Pulmonary artery endothelial cell (primary cell): ENCODE measurements around the gene TRIP13. TPM values are rescaled to one million over a fixed set of nuclear protein-coding genes. Genes with fewer than 3 reads are reported as not detected.

Experiments used
- DNase-seq: peaks from one replicate; pipeline ENCODE4 v3.0.0-alpha.2; 2011; ENCODE audit warnings: low read depth, low spot score
- total RNA-seq: library from RNA; depleted of rRNA; stranded (reverse); fragments of >200 nt; gene quantifications from 2 replicates; pipeline ENCODE4 v1.2.3, GENCODE V29; 2014

TRIP13 gene
- total RNA-seq, 1 donor from 2014 or later: 37.9 TPM

GRCh38 chr5:966345-966710 is 73.6 kb downstream of the TRIP13 start:
- no peak for DNase-seq

- no peak for DNase-seq
Measured at GRCh38 chr5:966941-967340, 74.3 kb downstream of the TRIP13 start.

Other genes with a start within 250 kb of the TRIP13 start
- gene TPPP, start 199.5 kb upstream of the TRIP13 start, total RNA-seq: 0.18 and 0.20 TPM in 2 replicates
- gene ZDHHC11B, start 108.2 kb upstream of the TRIP13 start, total RNA-seq: not detected in 2 replicates
- gene ZDHHC11, start 41.9 kb upstream of the TRIP13 start, total RNA-seq: 0.13 and 1.6 TPM in 2 replicates
- gene BRD9, start 83 bp upstream of the TRIP13 start, total RNA-seq: 50.6 and 54.9 TPM in 2 replicates
- 0.13 TPM in 1 of 2 replicates, not detected in the other for gene NKD2, start 115.9 kb downstream of the TRIP13 start, total RNA-seq
- gene SLC12A7, start 219.2 kb downstream of the TRIP13 start, total RNA-seq: 21.6 and 23.1 TPM in 2 replicates